WERI-Rb-1 (cell line): ENCODE measurements around the gene PPP1R12C.
"Not testable (repeated sequence)": the region's sequence is repeated elsewhere in the genome, so short reads cannot be mapped to it uniquely, and the experiment has no call there.

Source experiments
- DNase-seq: peaks from one replicate; pipeline ENCODE4 v3.0.0-alpha.2; 2020
- H3K27ac ChIP-seq: fragments of 250-450 bp; sonication (Bioruptor Pico); 2 replicates; pipeline ENCODE4 v1.5.1; 2020; ENCODE audit warnings: mild to moderate bottlenecking, moderate library complexity
- H3K27me3 ChIP-seq: fragments of 250-450 bp; sonication (Bioruptor Pico); 2 replicates; pipeline ENCODE4 v1.5.1; 2021; ENCODE audit warnings: mild to moderate bottlenecking, low read depth, moderate library complexity; ENCODE audit not compliant: insufficient read depth, severe bottlenecking
- H3K36me3 ChIP-seq: fragments of 250-450 bp; sonication (Bioruptor Pico); 2 replicates; pipeline ENCODE4 v1.5.1; 2020; ENCODE audit warnings: mild to moderate bottlenecking, moderate library complexity
- H3K4me3 ChIP-seq: 2 replicates; pipeline ENCODE4 v1.5.1; 2011; ENCODE audit warnings: low read depth, mild to moderate bottlenecking, control low read depth, low read length
- H3K9me3 ChIP-seq: fragments of 250-450 bp; sonication (Bioruptor Pico); 2 replicates; pipeline ENCODE4 v1.5.1; 2021; ENCODE audit warnings: mild to moderate bottlenecking, moderate library complexity; ENCODE audit not compliant: severe bottlenecking
- CTCF ChIP-seq: IDR thresholded peaks from 2 replicates; pipeline ENCODE4 v1.5.1; 2011; ENCODE audit warnings: low read depth, mild to moderate bottlenecking, control low read depth, inconsistent platforms, low read length

PPP1R12C gene

GRCh38 chr19:55111238-55111831, 6.1 kb downstream of the PPP1R12C start:
- Histone ChIP-seq H3K27me3 (no peaks in the 10 kb centered on the region), H3K9me3 (no peaks in the 10 kb centered on the region), H3K36me3 (peaks cover 6% of the 10 kb centered on the region), H3K27ac (no peak overlapping the region), H3K4me3 (no peak overlapping the region)
- no peak for TF ChIP-seq CTCF
- no peak for DNase-seq

- DNase-seq: no peak
- H3K27ac ChIP-seq: no peak overlapping the region
- no peak for TF ChIP-seq CTCF
- peaks cover 6% of the 10 kb centered on the region for H3K36me3 ChIP-seq
- no peaks in the 10 kb centered on the region for H3K9me3 ChIP-seq
- H3K27me3 ChIP-seq: no peaks in the 10 kb centered on the region
- H3K4me3 ChIP-seq: no peak overlapping the region
These were observed 7.7 kb downstream of the PPP1R12C start for GRCh38 chr19:55109527-55110291.

- not testable (repeated sequence) for DNase-seq, H3K27me3 ChIP-seq, H3K4me3 ChIP-seq, H3K27ac ChIP-seq, H3K9me3 ChIP-seq
- peaks cover 15% of the 10 kb centered on the region for H3K36me3 ChIP-seq
These were observed 10.2 kb downstream of the PPP1R12C start for GRCh38 chr19:55107252-55107651.

- no peak for DNase-seq
- Histone ChIP-seq H3K9me3 (no peaks in the 10 kb centered on the region), H3K27me3 (no peaks in the 10 kb centered on the region), H3K4me3 (no peak overlapping the region), H3K27ac (no peak overlapping the region), H3K36me3 (peaks cover 14% of the 10 kb centered on the region; the same call in 1 of the 2 replicates)
- TF ChIP-seq CTCF: no peak
These were observed 10.8 kb downstream of the PPP1R12C start for GRCh38 chr19:55106591-55106990.

GRCh38 chr19:55105237-55105636, 12.2 kb downstream of the PPP1R12C start:
- Histone ChIP-seq H3K9me3 (no peaks in the 10 kb centered on the region), H3K4me3 (no peak overlapping the region), H3K27me3 (no peaks in the 10 kb centered on the region), H3K27ac (no peak overlapping the region), H3K36me3 (peaks cover 14% of the 10 kb centered on the region)
- TF ChIP-seq CTCF: no peak
- no peak for DNase-seq

- DNase-seq: no peak
- TF ChIP-seq CTCF: no peak
- Histone ChIP-seq H3K27ac (no peak overlapping the region), H3K9me3 (no peaks in the 10 kb centered on the region), H3K4me3 (no peak overlapping the region), H3K27me3 (no peaks in the 10 kb centered on the region), H3K36me3 (peaks cover 19% of the 10 kb centered on the region)
These were observed 14.2 kb downstream of the PPP1R12C start for GRCh38 chr19:55103190-55103589.
